GM12891 (cell line): ENCODE data around the gene THSD4.

ENCODE experiments used
- DNase-seq: peaks from one replicate; pipeline ENCODE4 v3.0.0; 2011; ENCODE audit warnings: low spot score; ENCODE audit not compliant: insufficient read length
- FAIRE-seq: peaks from 2 replicates; lab custom pipeline; 2011; peaks lifted over from hg19 to GRCh38; lab: Jason Lieb, UNC
- PAX5 ChIP-seq: IDR thresholded peaks from 2 replicates; pipeline ENCODE4 v1.6.1; 2011; ENCODE audit warnings: low read length, moderate library complexity, mild to moderate bottlenecking; ENCODE audit not compliant: insufficient read depth, severe bottlenecking
- POLR2A ChIP-seq: IDR thresholded peaks from 2 replicates; pipeline ENCODE4 v1.6.1; 2011; ENCODE audit warnings: low read depth, low read length, control low read depth
- POLR2AphosphoS5 ChIP-seq: IDR thresholded peaks from 2 replicates; pipeline ENCODE4 v1.6.1; 2011; ENCODE audit warnings: low read depth, low read length, control low read depth
- POU2F2 ChIP-seq: IDR thresholded peaks from 2 replicates; pipeline ENCODE4 v1.6.1; 2011; ENCODE audit warnings: low read depth, mild to moderate bottlenecking, control low read depth, low read length, moderate library complexity
- SPI1 ChIP-seq: IDR thresholded peaks from 2 replicates; pipeline ENCODE4 v1.6.1; 2011; ENCODE audit warnings: low read depth, low read length, control low read depth
- TAF1 ChIP-seq: IDR thresholded peaks from 2 replicates; pipeline ENCODE4 v1.6.1; 2011; ENCODE audit warnings: low read depth, low read length, control low read depth

The THSD4 gene

GRCh38 chr15:71215126-71215894, 100.0 kb downstream of the THSD4 start:
- no peak for TF ChIP-seq TAF1
- no peak for TF ChIP-seq POU2F2
- TF ChIP-seq POLR2A: no peak
- no peak for TF ChIP-seq PAX5
- DNase-seq (no peak), FAIRE-seq (no peak)

GRCh38 chr15:71218272-71218805, 103.1 kb downstream of the THSD4 start:
- FAIRE-seq (no peak), DNase-seq (no peak)
- TF ChIP-seq POU2F2 (no peak), POLR2A (no peak), PAX5 (no peak), TAF1 (no peak), POLR2AphosphoS5 (no peak), SPI1 (no peak)

- no peak for DNase-seq
- no peak for TF ChIP-seq POLR2A
- TF ChIP-seq POU2F2: no peak
- TF ChIP-seq SPI1: no peak
- TF ChIP-seq PAX5: no peak
- no peak for TF ChIP-seq POLR2AphosphoS5
- no peak for TF ChIP-seq TAF1
- no peak for FAIRE-seq
Measured at GRCh38 chr15:71219101-71219500, 103.8 kb downstream of the THSD4 start.

- TF ChIP-seq SPI1: no peak
- no peak for TF ChIP-seq POU2F2
- TF ChIP-seq PAX5: no peak
- TF ChIP-seq POLR2A: no peak
- DNase-seq: no peak
- FAIRE-seq: no peak
Measured at GRCh38 chr15:71219645-71220044, 104.4 kb downstream of the THSD4 start.

GRCh38 chr15:71220828-71221227, 105.6 kb downstream of the THSD4 start:
- TF ChIP-seq TAF1 (no peak), POLR2A (no peak), POLR2AphosphoS5 (no peak), POU2F2 (no peak), PAX5 (no peak), SPI1 (no peak)
- no peak for FAIRE-seq
- DNase-seq: no peak

GRCh38 chr15:71221417-71221816, 106.1 kb downstream of the THSD4 start:
- FAIRE-seq (no peak), DNase-seq (no peak)
- TF ChIP-seq SPI1 (no peak), POU2F2 (no peak), POLR2A (no peak), POLR2AphosphoS5 (no peak), TAF1 (no peak), PAX5 (no peak)

GRCh38 chr15:71223516-71223915, 108.2 kb downstream of the THSD4 start:
- TF ChIP-seq PAX5: no peak
- no peak for TF ChIP-seq POLR2AphosphoS5
- TF ChIP-seq TAF1: no peak
- no peak for TF ChIP-seq POU2F2
- TF ChIP-seq SPI1: no peak
- no peak for TF ChIP-seq POLR2A
- DNase-seq (no peak), FAIRE-seq (no peak)

- TF ChIP-seq POLR2AphosphoS5 (no peak), POU2F2 (no peak)
- no peak for DNase-seq
- FAIRE-seq: no peak
Measured at GRCh38 chr15:71224024-71224423, 108.8 kb downstream of the THSD4 start.

GRCh38 chr15:71225851-71226250, 110.6 kb downstream of the THSD4 start:
- FAIRE-seq (no peak), DNase-seq (no peak)
- TF ChIP-seq POLR2AphosphoS5 (no peak), POLR2A (no peak), TAF1 (no peak), POU2F2 (no peak), PAX5 (no peak), SPI1 (no peak)
